HEK293 (cell line): ENCODE data around the gene PPT2.

Experiments used
- CTCF ChIA-PET: fragments of 350-600 bp; formaldehyde crosslinking; extraction: SDS; loops from one replicate; lab custom pipeline; 2021; ENCODE audit warnings: antibody characterized with exemption; lab: Yijun Ruan, JAX
- POLR2A ChIA-PET: fragments of 300-600 bp; formaldehyde crosslinking; extraction: SDS; loops from one replicate; lab custom pipeline; 2020; ENCODE audit warnings: antibody characterized with exemption, inconsistent platforms; lab: Yijun Ruan, JAX
- H3K27ac ChIP-seq: fragments of 200-500 bp; sonication (Bioruptor generic); 2 replicates; pipeline ENCODE4 v1.5.1; 2014; ENCODE audit warnings: low read depth, low read length, control low read depth, inconsistent platforms; ENCODE audit errors: extremely low read depth
- H3K36me3 ChIP-seq, 2 experiments: fragments of 200-500 bp in 1 of 2; sonication (Bioruptor generic) in 1 of 2; 1 replicate in 1 of 2; 2 replicates in 1 of 2; pipeline ENCODE4 v1.5.1; 2014 to 2017; ENCODE audit warnings: inconsistent platforms in 2 of 2, low read length in 2 of 2; ENCODE audit not compliant: control insufficient read depth in 2 of 2, insufficient read depth in 1 of 2
- H3K4me1 ChIP-seq: fragments of 200-500 bp; sonication (Bioruptor generic); 2 replicates; pipeline ENCODE4 v1.5.1; 2014; ENCODE audit warnings: mild to moderate bottlenecking, low read length, inconsistent platforms; ENCODE audit not compliant: control insufficient read depth, insufficient read depth
- H3K4me3 ChIP-seq: 2 replicates; pipeline ENCODE4 v1.5.1; 2011; ENCODE audit warnings: low read depth, mild to moderate bottlenecking, control low read depth, low read length, moderate library complexity
- H3K9me3 ChIP-seq: fragments of 200-500 bp; sonication (Bioruptor generic); 2 replicates; pipeline ENCODE4 v1.5.1; 2014; ENCODE audit warnings: low read depth, low read length, inconsistent platforms; ENCODE audit not compliant: control insufficient read depth, insufficient read depth
- AEBP2 ChIP-seq: fragments of 450-650 bp; formaldehyde crosslinking; IDR thresholded peaks from 2 replicates; pipeline ENCODE4 v1.5.1; 2016; ENCODE audit warnings: missing biosample characterization, missing genetic modification characterization, borderline replicate concordance
- BCL6B ChIP-seq: fragments of 450-650 bp; formaldehyde crosslinking; IDR thresholded peaks from 2 replicates; pipeline ENCODE4 v1.5.1; 2017; ENCODE audit warnings: missing biosample characterization, missing genetic modification characterization
- GFI1B ChIP-seq: fragments of 450-650 bp; formaldehyde crosslinking; IDR thresholded peaks from 2 replicates; pipeline ENCODE4 v1.5.1; 2016; ENCODE audit warnings: missing biosample characterization, missing genetic modification characterization
- SP2 ChIP-seq: fragments of 450-650 bp; formaldehyde crosslinking; IDR thresholded peaks from 2 replicates; pipeline ENCODE4 v1.5.1; 2016; ENCODE audit warnings: missing biosample characterization, missing genetic modification characterization
- TCF7L2 ChIP-seq: IDR thresholded peaks from 2 replicates; pipeline ENCODE4 v1.6.1; 2011; ENCODE audit warnings: low read depth, mild to moderate bottlenecking, inconsistent platforms, low read length, moderate library complexity, borderline replicate concordance
- ZBTB11 ChIP-seq: fragments of 450-650 bp; formaldehyde crosslinking; conservative IDR thresholded peaks from 2 replicates; pipeline ENCODE4 v1.5.1; 2016; ENCODE audit warnings: low read depth, missing biosample characterization, missing genetic modification characterization
- ZNF248 ChIP-seq: fragments of 450-650 bp; formaldehyde crosslinking; IDR thresholded peaks from 2 replicates; pipeline ENCODE4 v1.5.1; 2017; ENCODE audit warnings: missing biosample characterization, missing genetic modification characterization
- ZNF335 ChIP-seq: fragments of 450-650 bp; formaldehyde crosslinking; conservative IDR thresholded peaks from 2 replicates; pipeline ENCODE4 v1.5.1; 2016; ENCODE audit warnings: missing biosample characterization, missing genetic modification characterization
- ZNF341 ChIP-seq: fragments of 450-650 bp; formaldehyde crosslinking; IDR thresholded peaks from 2 replicates; pipeline ENCODE4; 2016; ENCODE audit warnings: low read depth, missing biosample characterization, missing genetic modification characterization
- ZNF561 ChIP-seq: fragments of 450-650 bp; IDR thresholded peaks from 2 replicates; pipeline ENCODE4 v1.5.1; 2018; ENCODE audit warnings: missing biosample characterization, missing genetic modification characterization, borderline replicate concordance
- ZNF629 ChIP-seq: fragments of 450-650 bp; formaldehyde crosslinking; IDR thresholded peaks from 2 replicates; pipeline ENCODE4 v1.5.1; 2017; ENCODE audit warnings: missing biosample characterization, missing genetic modification characterization
- ZNF654 ChIP-seq: fragments of 450-650 bp; formaldehyde crosslinking; IDR thresholded peaks from 2 replicates; pipeline ENCODE4 v1.5.1; 2016; ENCODE audit warnings: low read depth, missing biosample characterization, missing genetic modification characterization
- ZNF670 ChIP-seq: fragments of 450-650 bp; formaldehyde crosslinking; IDR thresholded peaks from 2 replicates; pipeline ENCODE4 v1.5.1; 2016; ENCODE audit warnings: missing biosample characterization, missing genetic modification characterization, low read depth
- ZNF704 ChIP-seq: fragments of 450-650 bp; formaldehyde crosslinking; IDR thresholded peaks from 2 replicates; pipeline ENCODE4 v1.5.1; 2016; ENCODE audit warnings: missing biosample characterization, missing genetic modification characterization
- ZSCAN30 ChIP-seq: fragments of 450-650 bp; IDR thresholded peaks from 2 replicates; pipeline ENCODE4 v1.5.1; 2018; ENCODE audit warnings: missing biosample characterization, mild to moderate bottlenecking, missing genetic modification characterization, moderate library complexity
- TF ChIP-seq, protein P1 (sequence below): fragments of 450-650 bp; formaldehyde crosslinking; IDR thresholded peaks from 2 replicates; pipeline ENCODE4 v1.5.1; 2016; ENCODE audit warnings: missing biosample characterization, missing genetic modification characterization, borderline replicate concordance
- TF ChIP-seq, protein P2 (sequence below): fragments of 450-650 bp; formaldehyde crosslinking; IDR thresholded peaks from 2 replicates; pipeline ENCODE4; 2016; ENCODE audit warnings: missing biosample characterization, missing genetic modification characterization

PPT2 gene

GRCh38 chr6:32191696-32192607 lies 38.0 kb downstream of the PPT2 start:
- no peaks in the 10 kb centered on the region for H3K9me3 ChIP-seq
- TF ChIP-seq, protein P1, sequence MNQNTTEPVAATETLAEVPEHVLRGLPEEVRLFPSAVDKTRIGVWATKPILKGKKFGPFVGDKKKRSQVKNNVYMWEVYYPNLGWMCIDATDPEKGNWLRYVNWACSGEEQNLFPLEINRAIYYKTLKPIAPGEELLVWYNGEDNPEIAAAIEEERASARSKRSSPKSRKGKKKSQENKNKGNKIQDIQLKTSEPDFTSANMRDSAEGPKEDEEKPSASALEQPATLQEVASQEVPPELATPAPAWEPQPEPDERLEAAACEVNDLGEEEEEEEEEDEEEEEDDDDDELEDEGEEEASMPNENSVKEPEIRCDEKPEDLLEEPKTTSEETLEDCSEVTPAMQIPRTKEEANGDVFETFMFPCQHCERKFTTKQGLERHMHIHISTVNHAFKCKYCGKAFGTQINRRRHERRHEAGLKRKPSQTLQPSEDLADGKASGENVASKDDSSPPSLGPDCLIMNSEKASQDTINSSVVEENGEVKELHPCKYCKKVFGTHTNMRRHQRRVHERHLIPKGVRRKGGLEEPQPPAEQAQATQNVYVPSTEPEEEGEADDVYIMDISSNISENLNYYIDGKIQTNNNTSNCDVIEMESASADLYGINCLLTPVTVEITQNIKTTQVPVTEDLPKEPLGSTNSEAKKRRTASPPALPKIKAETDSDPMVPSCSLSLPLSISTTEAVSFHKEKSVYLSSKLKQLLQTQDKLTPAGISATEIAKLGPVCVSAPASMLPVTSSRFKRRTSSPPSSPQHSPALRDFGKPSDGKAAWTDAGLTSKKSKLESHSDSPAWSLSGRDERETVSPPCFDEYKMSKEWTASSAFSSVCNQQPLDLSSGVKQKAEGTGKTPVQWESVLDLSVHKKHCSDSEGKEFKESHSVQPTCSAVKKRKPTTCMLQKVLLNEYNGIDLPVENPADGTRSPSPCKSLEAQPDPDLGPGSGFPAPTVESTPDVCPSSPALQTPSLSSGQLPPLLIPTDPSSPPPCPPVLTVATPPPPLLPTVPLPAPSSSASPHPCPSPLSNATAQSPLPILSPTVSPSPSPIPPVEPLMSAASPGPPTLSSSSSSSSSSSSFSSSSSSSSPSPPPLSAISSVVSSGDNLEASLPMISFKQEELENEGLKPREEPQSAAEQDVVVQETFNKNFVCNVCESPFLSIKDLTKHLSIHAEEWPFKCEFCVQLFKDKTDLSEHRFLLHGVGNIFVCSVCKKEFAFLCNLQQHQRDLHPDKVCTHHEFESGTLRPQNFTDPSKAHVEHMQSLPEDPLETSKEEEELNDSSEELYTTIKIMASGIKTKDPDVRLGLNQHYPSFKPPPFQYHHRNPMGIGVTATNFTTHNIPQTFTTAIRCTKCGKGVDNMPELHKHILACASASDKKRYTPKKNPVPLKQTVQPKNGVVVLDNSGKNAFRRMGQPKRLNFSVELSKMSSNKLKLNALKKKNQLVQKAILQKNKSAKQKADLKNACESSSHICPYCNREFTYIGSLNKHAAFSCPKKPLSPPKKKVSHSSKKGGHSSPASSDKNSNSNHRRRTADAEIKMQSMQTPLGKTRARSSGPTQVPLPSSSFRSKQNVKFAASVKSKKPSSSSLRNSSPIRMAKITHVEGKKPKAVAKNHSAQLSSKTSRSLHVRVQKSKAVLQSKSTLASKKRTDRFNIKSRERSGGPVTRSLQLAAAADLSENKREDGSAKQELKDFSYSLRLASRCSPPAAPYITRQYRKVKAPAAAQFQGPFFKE (tag by site-specific recombination), result no peak
- TF ChIP-seq BCL6B, result no peak
- TF ChIP-seq GFI1B (tag by site-specific recombination), result no peak
- no peak for TF ChIP-seq TCF7L2
- no peak for TF ChIP-seq ZSCAN30 (tag by site-specific recombination)
- TF ChIP-seq AEBP2 (tag by site-specific recombination), result no peak
- TF ChIP-seq ZNF704, result no peak
- no peak for TF ChIP-seq ZNF335 (tag by site-specific recombination)
- TF ChIP-seq ZNF629 (tag by site-specific recombination), result no peak
- no peak for TF ChIP-seq ZNF248 (tag by site-specific recombination)
- peaks cover 0 to 16% of the 10 kb centered on the region in 2 experiments; a peak in 1 of 3 replicates for H3K36me3 ChIP-seq
- ChIA-PET POLR2A (interaction anchor here (1.2 to 2.2 kb wide), 3 partner anchors 11 to 15 kb away, joined by 3 to 18 read pairs (median 9); no protein-coding TSS in a partner anchor), CTCF (interaction anchor here (1.0 to 1.5 kb wide), 4 partner anchors 23 to 73 kb away, joined by 3 to 7 read pairs (median 4); no protein-coding TSS in a partner anchor)
- H3K4me1 ChIP-seq, result peaks cover 10% of the 10 kb centered on the region
- no peak overlapping the region for H3K4me3 ChIP-seq
- no peak overlapping the region for H3K27ac ChIP-seq

DNA sequence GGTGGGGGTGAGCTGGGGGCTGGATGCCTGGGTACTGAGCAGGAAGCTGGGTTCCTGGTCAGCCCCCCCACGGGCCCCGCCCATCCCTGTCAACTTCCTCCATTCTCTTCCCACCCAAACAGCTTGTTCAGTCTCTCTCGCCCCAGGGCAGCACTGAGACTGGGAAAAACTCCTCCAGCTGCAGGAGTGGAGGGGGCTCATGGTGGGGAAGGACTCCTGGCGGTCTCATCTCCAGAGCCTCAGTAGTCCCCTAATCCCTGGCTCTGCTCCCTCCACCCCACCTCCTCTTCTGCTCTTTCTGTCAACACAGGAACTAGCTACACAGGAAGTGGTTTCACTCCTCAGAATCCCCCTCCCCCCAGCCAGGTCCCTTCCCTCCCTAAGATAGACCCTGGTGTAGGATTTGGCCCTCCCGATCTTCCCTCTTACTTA lies 38.7 kb downstream of the PPT2 start, which contains the start of gene GPSM3:
Gene GPSM3, minus strand, starts transcription at position 36 of the 432 bp plus-strand sequence. CDS start 130 bp downstream, outside the sequence.
- Histone ChIP-seq H3K4me3 (no peak within 1 kb of the TSS), H3K27ac (no peak within 1 kb of the TSS), H3K9me3 (no peaks in the 10 kb centered on the region), H3K4me1 (peaks cover 10% of the 10 kb centered on the region), H3K36me3 (peaks cover 0 to 9% of the 10 kb centered on the region in 2 experiments; a peak in 1 of 3 replicates)
- ChIA-PET CTCF (interaction anchor here (0.6 to 1.5 kb wide), 7 partner anchors 12 to 548 kb away, joined by 3 to 7 read pairs (median 3); no protein-coding TSS in a partner anchor), POLR2A (interaction anchor here (1.2 kb wide), 2 partner anchors 11 to 15 kb away, joined by 3 to 9 read pairs; no protein-coding TSS in a partner anchor)
- peak; percentile 72 for TF ChIP-seq ZBTB11 (tag by site-specific recombination)
- no peak for TF ChIP-seq ZNF341
- no peak for TF ChIP-seq ZNF654 (tag by site-specific recombination)
- TF ChIP-seq SP2, result peak; percentile 56
- TF ChIP-seq ZNF561 (tag by site-specific recombination), result no peak
- TF ChIP-seq ZNF670 (tag by site-specific recombination), result no peak
- TF ChIP-seq, protein P2, sequence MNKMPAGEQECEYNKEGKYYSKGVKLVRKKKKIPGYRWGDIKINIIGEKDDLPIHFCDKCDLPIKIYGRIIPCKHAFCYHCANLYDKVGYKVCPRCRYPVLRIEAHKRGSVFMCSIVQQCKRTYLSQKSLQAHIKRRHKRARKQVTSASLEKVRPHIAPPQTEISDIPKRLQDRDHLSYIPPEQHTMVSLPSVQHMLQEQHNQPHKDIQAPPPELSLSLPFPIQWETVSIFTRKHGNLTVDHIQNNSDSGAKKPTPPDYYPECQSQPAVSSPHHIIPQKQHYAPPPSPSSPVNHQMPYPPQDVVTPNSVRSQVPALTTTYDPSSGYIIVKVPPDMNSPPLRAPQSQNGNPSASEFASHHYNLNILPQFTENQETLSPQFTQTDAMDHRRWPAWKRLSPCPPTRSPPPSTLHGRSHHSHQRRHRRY (tag by site-specific recombination), result no peak
